ENCODE measurements around the gene RAB15. TPM values are rescaled to one million over a fixed set of nuclear protein-coding genes. Genes with fewer than 3 reads are reported as not detected.

RAB15 gene
- polyA plus RNA-seq, 3 donors = 0.09 to 0.14 (median 0.09) TPM

GRCh38 chr14:64997108-64997794 is 25.1 kb upstream of the RAB15 start:
- 96% methylated on average over 4 of the region's 7 CpGs for WGBS (ENCODE audit: insufficient coverage)
- H2AFZ ChIP-seq (ENCODE audit: insufficient read depth, low read depth, low read length, poor library complexity, severe bottlenecking) = no peak overlapping the region
- H3K9me3 ChIP-seq (replicated peaks in 1 of 2; ENCODE audit: control insufficient read depth in 1 of 2, insufficient read depth in 1 of 2, low read length in 2 of 2) = no peaks in the 10 kb centered on the region
- H3K79me2 ChIP-seq (ENCODE audit: insufficient read depth, low read length) = peaks cover 94% of the 10 kb centered on the region
- H3K9ac ChIP-seq (ENCODE audit: insufficient read depth, low read length, poor library complexity, severe bottlenecking) = no peak overlapping the region
- Mint-ChIP-seq H3K27ac (peak overlapping the region in 3 of 7 donors; percentile 8 to 81 (median 10)), H3K4me1 (peaks cover 45% of the 10 kb centered on the region), H3K9me3 (no peaks in the 10 kb centered on the region), H3K4me3 (peak overlapping the region in 1 of 2 donors; percentile 6), H3K36me3 (peaks cover 7 to 12% of the 10 kb centered on the region in 2 donors), H3K27me3 (ENCODE audit: low read depth in 3 of 3) (peaks cover 0 to 2% (median 0%) of the 10 kb centered on the region in 3 donors)
- no peaks in the 10 kb centered on the region for H4K20me1 ChIP-seq (ENCODE audit: insufficient read depth, low read length)
- no peak for DNase-seq
- H3K4me2 ChIP-seq (replicated peaks; ENCODE audit: extremely low read depth, low read length, poor library complexity, severe bottlenecking) = no peak overlapping the region
- peaks cover 33 to 39% of the 10 kb centered on the region in 2 donors for H3K4me1 ChIP-seq (ENCODE audit: control insufficient read depth in 1 of 2, insufficient read depth in 2 of 2, low read length in 2 of 2)
- H3K27ac ChIP-seq (ENCODE audit: low read depth in 1 of 2, low read length in 2 of 2) = peak overlapping the region in 1 of 2 donors; percentile 3
- no peaks in the 10 kb centered on the region for H3K36me3 ChIP-seq (replicated peaks in 1 of 2; ENCODE audit: control insufficient read depth in 1 of 2, insufficient read depth in 2 of 2, low read length in 2 of 2)
- no peak overlapping the region for H3K4me3 ChIP-seq (replicated peaks in 1 of 3; ENCODE audit: low read depth in 2 of 3, low read length in 3 of 3)
- intact Hi-C loops (cut with micrococcal nuclease) = no loop called here
- TF ChIP-seq CTCF (IDR thresholded peaks at IDR 0.05) = no peak
- no peaks in the 10 kb centered on the region for H3K27me3 ChIP-seq (ENCODE audit: control insufficient read depth in 2 of 2, insufficient read depth in 2 of 2, low read length in 2 of 2)

- intact Hi-C loops (cut with micrococcal nuclease) = no loop called here
- H3K9me3 Mint-ChIP-seq = no peaks in the 10 kb centered on the region
- Histone ChIP-seq H3K4me2 (replicated peaks; ENCODE audit: extremely low read depth, low read length, poor library complexity, severe bottlenecking) (no peak overlapping the region), H2AFZ (ENCODE audit: insufficient read depth, low read depth, low read length, poor library complexity, severe bottlenecking) (no peak overlapping the region), H3K27ac (ENCODE audit: low read depth in 1 of 2, low read length in 2 of 2) (no peak overlapping the region), H3K9me3 (replicated peaks in 1 of 2; ENCODE audit: control insufficient read depth in 1 of 2, insufficient read depth in 1 of 2, low read length in 2 of 2) (no peaks in the 10 kb centered on the region), H3K36me3 (replicated peaks in 1 of 2; ENCODE audit: control insufficient read depth in 1 of 2, insufficient read depth in 2 of 2, low read length in 2 of 2) (no peaks in the 10 kb centered on the region), H3K4me1 (ENCODE audit: control insufficient read depth in 1 of 2, insufficient read depth in 2 of 2, low read length in 2 of 2) (peaks cover 52 to 59% of the 10 kb centered on the region in 2 donors), H3K9ac (ENCODE audit: insufficient read depth, low read length, poor library complexity, severe bottlenecking) (no peak overlapping the region), H3K4me3 (replicated peaks in 1 of 3; ENCODE audit: low read depth in 2 of 3, low read length in 3 of 3) (no peak overlapping the region), H3K27me3 (ENCODE audit: control insufficient read depth in 2 of 2, insufficient read depth in 2 of 2, low read length in 2 of 2) (no peaks in the 10 kb centered on the region), H3K79me2 (ENCODE audit: insufficient read depth, low read length) (peaks cover 94% of the 10 kb centered on the region), H4K20me1 (ENCODE audit: insufficient read depth, low read length) (no peaks in the 10 kb centered on the region)
- H3K27ac Mint-ChIP-seq = no peak overlapping the region
- H3K27me3 Mint-ChIP-seq (ENCODE audit: low read depth in 3 of 3) = peaks cover 0 to 2% (median 0%) of the 10 kb centered on the region in 3 donors
- no peak overlapping the region for H3K4me3 Mint-ChIP-seq
- DNase-seq = no peak
- TF ChIP-seq CTCF (IDR thresholded peaks at IDR 0.05) = no peak
- H3K4me1 Mint-ChIP-seq = peaks cover 63% of the 10 kb centered on the region
- no CpG with 5 or more reads among the region's 3 CpGs for WGBS (ENCODE audit: insufficient coverage)
- peaks cover 5 to 8% of the 10 kb centered on the region in 2 donors for H3K36me3 Mint-ChIP-seq
These were observed 23.2 kb upstream of the RAB15 start for GRCh38 chr14:64995291-64995690.
